Measurements from ENCODE around the gene CAMSAP1.

DNA sequence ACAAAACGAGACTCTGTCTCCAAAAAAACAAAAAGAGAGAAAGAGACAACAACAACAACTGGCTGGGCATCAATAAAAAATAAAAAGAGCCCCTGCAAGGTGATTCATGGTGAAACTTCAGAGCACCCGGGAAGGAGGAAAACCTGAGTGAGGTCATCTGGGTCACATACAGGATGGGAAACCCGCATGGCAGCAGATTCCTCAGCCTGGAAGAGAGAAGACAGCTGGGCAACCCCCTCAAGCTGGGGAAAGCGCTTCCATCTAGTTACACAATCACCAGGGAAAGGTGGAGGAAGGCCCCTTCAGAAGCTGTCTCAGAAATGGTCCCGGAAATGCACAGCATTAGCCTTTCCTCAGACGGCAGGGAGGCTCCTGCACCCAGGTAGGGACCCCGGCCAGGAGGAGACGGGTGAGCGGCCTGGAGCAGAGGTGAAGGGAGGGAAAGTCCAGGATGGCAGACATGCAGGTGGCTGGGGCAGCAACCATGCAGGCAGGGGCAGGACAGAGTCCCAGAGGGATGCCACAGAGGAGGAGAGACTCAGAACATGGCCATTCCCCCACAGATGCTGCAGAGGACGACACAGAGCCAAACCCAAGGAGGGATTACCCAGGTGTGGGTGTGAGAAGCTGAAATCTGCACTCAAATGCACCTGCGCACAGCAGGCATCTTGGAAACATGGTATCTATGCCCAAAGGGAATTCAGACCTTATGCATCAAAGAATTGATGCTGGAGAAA lies 29.4 kb downstream of the CAMSAP1 start:
- TF ChIP-seq, protein P1, sequence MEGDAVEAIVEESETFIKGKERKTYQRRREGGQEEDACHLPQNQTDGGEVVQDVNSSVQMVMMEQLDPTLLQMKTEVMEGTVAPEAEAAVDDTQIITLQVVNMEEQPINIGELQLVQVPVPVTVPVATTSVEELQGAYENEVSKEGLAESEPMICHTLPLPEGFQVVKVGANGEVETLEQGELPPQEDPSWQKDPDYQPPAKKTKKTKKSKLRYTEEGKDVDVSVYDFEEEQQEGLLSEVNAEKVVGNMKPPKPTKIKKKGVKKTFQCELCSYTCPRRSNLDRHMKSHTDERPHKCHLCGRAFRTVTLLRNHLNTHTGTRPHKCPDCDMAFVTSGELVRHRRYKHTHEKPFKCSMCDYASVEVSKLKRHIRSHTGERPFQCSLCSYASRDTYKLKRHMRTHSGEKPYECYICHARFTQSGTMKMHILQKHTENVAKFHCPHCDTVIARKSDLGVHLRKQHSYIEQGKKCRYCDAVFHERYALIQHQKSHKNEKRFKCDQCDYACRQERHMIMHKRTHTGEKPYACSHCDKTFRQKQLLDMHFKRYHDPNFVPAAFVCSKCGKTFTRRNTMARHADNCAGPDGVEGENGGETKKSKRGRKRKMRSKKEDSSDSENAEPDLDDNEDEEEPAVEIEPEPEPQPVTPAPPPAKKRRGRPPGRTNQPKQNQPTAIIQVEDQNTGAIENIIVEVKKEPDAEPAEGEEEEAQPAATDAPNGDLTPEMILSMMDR (IDR thresholded peaks at IDR 0.05; ENCODE audit: borderline replicate concordance, extremely low read depth, low read length, poor library complexity, severe bottlenecking) = no peak
- TF ChIP-seq EZH2 (IDR thresholded peaks at IDR 0.05; ENCODE audit: borderline replicate concordance, low read depth, low read length, severe bottlenecking) = no peak
